ENCODE measurements around the gene SCN11A. TPM values are rescaled to one million over a fixed set of nuclear protein-coding genes. Genes with fewer than 3 reads are reported as not detected.

SCN11A gene
- total RNA-seq, 1 donor from 2014 or later, result 0.20 TPM

- H3K9me3 Mint-ChIP-seq (ENCODE audit: unreplicated experiment), result no peaks in the 10 kb centered on the region
- H3K4me1 Mint-ChIP-seq (ENCODE audit: low read depth, unreplicated experiment), result peaks cover 18% of the 10 kb centered on the region
- H3K27me3 ChIP-seq (ENCODE audit: insufficient read depth, low read length), result no peaks in the 10 kb centered on the region
- peaks cover 70% of the 10 kb centered on the region for H4K20me1 ChIP-seq (ENCODE audit: insufficient read depth, low read length)
- no peaks in the 10 kb centered on the region for H3K27me3 Mint-ChIP-seq (ENCODE audit: low read depth, unreplicated experiment)
- TF ChIP-seq EZH2 (IDR thresholded peaks at IDR 0.05; ENCODE audit: insufficient read depth, low read length) (no peak), CTCF (IDR thresholded peaks at IDR 0.05; ENCODE audit: insufficient read depth, low read depth, low read length) (no peak)
- H3K36me3 ChIP-seq (ENCODE audit: insufficient read depth, low read length), result peaks cover 21% of the 10 kb centered on the region
- H3K4me3 ChIP-seq (ENCODE audit: insufficient read depth, low read depth, low read length), result no peak overlapping the region
- H3K9me3 ChIP-seq (ENCODE audit: insufficient read depth, low read depth, low read length), result no peaks in the 10 kb centered on the region
- H3K27ac Mint-ChIP-seq (ENCODE audit: unreplicated experiment), result no peak overlapping the region
- H2AFZ ChIP-seq (ENCODE audit: low read depth, low read length), result no peak overlapping the region
- H3K4me2 ChIP-seq (ENCODE audit: low read length), result no peak overlapping the region
- H3K9ac ChIP-seq (ENCODE audit: low read length), result no peak overlapping the region
- H3K27ac ChIP-seq (ENCODE audit: low read depth, low read length), result no peak overlapping the region
- no peaks in the 10 kb centered on the region for H3K36me3 Mint-ChIP-seq (ENCODE audit: low read depth, unreplicated experiment)
- peaks cover 47% of the 10 kb centered on the region for H3K79me2 ChIP-seq (ENCODE audit: insufficient read depth, low read length)
- FAIRE-seq, result no peak
- no peak overlapping the region for H3K4me3 Mint-ChIP-seq (ENCODE audit: unreplicated experiment)
- peaks cover under 1% of the 10 kb centered on the region for H3K4me1 ChIP-seq (ENCODE audit: insufficient read depth, low read length)
- DNase-seq (ENCODE audit: low read depth), result no peak
These were observed 48.7 kb upstream of the SCN11A start for GRCh38 chr3:39100500-39100886.

GRCh38 chr3:39099738-39100499 is 48.2 kb upstream of the SCN11A start:
- Histone ChIP-seq H3K36me3 (ENCODE audit: insufficient read depth, low read length) (peaks cover 26% of the 10 kb centered on the region), H3K4me3 (ENCODE audit: insufficient read depth, low read depth, low read length) (no peak overlapping the region), H3K27me3 (ENCODE audit: insufficient read depth, low read length) (no peaks in the 10 kb centered on the region), H3K79me2 (ENCODE audit: insufficient read depth, low read length) (peaks cover 41% of the 10 kb centered on the region), H2AFZ (ENCODE audit: low read depth, low read length) (no peak overlapping the region), H4K20me1 (ENCODE audit: insufficient read depth, low read length) (peaks cover 67% of the 10 kb centered on the region), H3K4me1 (ENCODE audit: insufficient read depth, low read length) (no peaks in the 10 kb centered on the region), H3K4me2 (ENCODE audit: low read length) (no peak overlapping the region), H3K9me3 (ENCODE audit: insufficient read depth, low read depth, low read length) (no peaks in the 10 kb centered on the region), H3K9ac (ENCODE audit: low read length) (no peak overlapping the region), H3K27ac (ENCODE audit: low read depth, low read length) (no peak overlapping the region)
- H3K27ac Mint-ChIP-seq (ENCODE audit: unreplicated experiment), result no peak overlapping the region
- H3K4me1 Mint-ChIP-seq (ENCODE audit: low read depth, unreplicated experiment), result peaks cover 13% of the 10 kb centered on the region
- H3K27me3 Mint-ChIP-seq (ENCODE audit: low read depth, unreplicated experiment), result no peaks in the 10 kb centered on the region
- no peak for FAIRE-seq
- no peaks in the 10 kb centered on the region for H3K9me3 Mint-ChIP-seq (ENCODE audit: unreplicated experiment)
- H3K4me3 Mint-ChIP-seq (ENCODE audit: unreplicated experiment), result no peak overlapping the region
- TF ChIP-seq CTCF (IDR thresholded peaks at IDR 0.05; ENCODE audit: insufficient read depth, low read depth, low read length) (no peak), EZH2 (IDR thresholded peaks at IDR 0.05; ENCODE audit: insufficient read depth, low read length) (no peak)
- no peaks in the 10 kb centered on the region for H3K36me3 Mint-ChIP-seq (ENCODE audit: low read depth, unreplicated experiment)
- no peak for DNase-seq (ENCODE audit: low read depth)

GRCh38 chr3:39099242-39099641 is 47.5 kb upstream of the SCN11A start:
- Histone ChIP-seq H3K4me3 (ENCODE audit: insufficient read depth, low read depth, low read length) (no peak overlapping the region), H3K27ac (ENCODE audit: low read depth, low read length) (no peak overlapping the region), H3K9me3 (ENCODE audit: insufficient read depth, low read depth, low read length) (no peaks in the 10 kb centered on the region), H3K4me2 (ENCODE audit: low read length) (no peak overlapping the region), H3K4me1 (ENCODE audit: insufficient read depth, low read length) (no peaks in the 10 kb centered on the region), H3K79me2 (ENCODE audit: insufficient read depth, low read length) (peaks cover 34% of the 10 kb centered on the region), H4K20me1 (ENCODE audit: insufficient read depth, low read length) (peaks cover 61% of the 10 kb centered on the region), H3K36me3 (ENCODE audit: insufficient read depth, low read length) (peaks cover 29% of the 10 kb centered on the region), H3K27me3 (ENCODE audit: insufficient read depth, low read length) (no peaks in the 10 kb centered on the region), H2AFZ (ENCODE audit: low read depth, low read length) (no peak overlapping the region), H3K9ac (ENCODE audit: low read length) (no peak overlapping the region)
- no peak overlapping the region for H3K27ac Mint-ChIP-seq (ENCODE audit: unreplicated experiment)
- TF ChIP-seq CTCF (IDR thresholded peaks at IDR 0.05; ENCODE audit: insufficient read depth, low read depth, low read length) (no peak), EZH2 (IDR thresholded peaks at IDR 0.05; ENCODE audit: insufficient read depth, low read length) (no peak)
- no peaks in the 10 kb centered on the region for H3K9me3 Mint-ChIP-seq (ENCODE audit: unreplicated experiment)
- FAIRE-seq (no peak), DNase-seq (ENCODE audit: low read depth) (no peak)
- peaks cover 4% of the 10 kb centered on the region for H3K36me3 Mint-ChIP-seq (ENCODE audit: low read depth, unreplicated experiment)
- H3K4me1 Mint-ChIP-seq (ENCODE audit: low read depth, unreplicated experiment), result peaks cover 13% of the 10 kb centered on the region
- no peak overlapping the region for H3K4me3 Mint-ChIP-seq (ENCODE audit: unreplicated experiment)
- H3K27me3 Mint-ChIP-seq (ENCODE audit: low read depth, unreplicated experiment), result no peaks in the 10 kb centered on the region

All from astrocyte (in vitro differentiated cells and primary cell).